Activated CD4-positive, alpha-beta T cell treated with anti-CD3 and anti-CD28 coated beads, Interleukin-2, amount 50 U/mL, for 16 hours (primary cell): ENCODE results near the gene UBAP2.
A peak's percentile ranks its signal among the peaks of the same experiment; 100 is the strongest.

Source experiments
- DNase-seq: peaks from one replicate; pipeline ENCODE4 v3.0.0-alpha.2; 2020

The UBAP2 gene

GRCh38 chr9:34048727-34049629 is at the start of gene UBAP2:
Gene UBAP2, minus strand, starts transcription at chr9:34048887. Its CDS starts 31,739 bp downstream, at chr9:34017148.
- DNase-seq = peak; percentile 97

DNA sequence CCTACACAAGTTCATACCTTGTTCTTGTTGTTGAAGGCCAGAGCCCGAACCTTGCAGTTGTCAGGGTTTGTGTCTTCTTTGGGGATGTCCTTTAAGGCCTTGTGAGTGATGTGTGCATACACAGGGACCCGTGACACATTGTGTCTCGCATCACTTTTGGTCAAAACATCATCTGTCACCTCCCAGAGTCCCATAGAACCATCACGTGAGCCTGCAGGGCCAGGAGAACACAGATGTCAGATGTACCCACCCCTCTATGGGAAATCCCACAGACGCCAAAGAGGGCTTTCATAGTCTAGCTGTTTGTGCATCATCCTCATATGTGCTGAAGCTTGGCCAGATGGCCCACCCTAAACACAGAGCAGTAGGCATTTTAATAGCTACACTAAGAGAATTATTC is 49.6 kb upstream of the UBAP2 start:
- DNase-seq = no peak

GRCh38 chr9:34097865-34098264 is 49.2 kb upstream of the UBAP2 start:
- DNase-seq = no peak

GRCh38 chr9:34096751-34097150 is 48.1 kb upstream of the UBAP2 start:
- DNase-seq = no peak

- DNase-seq = no peak
These were observed 44.9 kb upstream of the UBAP2 start for GRCh38 chr9:34093578-34093977.

- no peak for DNase-seq
These were observed 40.6 kb upstream of the UBAP2 start for GRCh38 chr9:34089311-34089710.

DNA sequence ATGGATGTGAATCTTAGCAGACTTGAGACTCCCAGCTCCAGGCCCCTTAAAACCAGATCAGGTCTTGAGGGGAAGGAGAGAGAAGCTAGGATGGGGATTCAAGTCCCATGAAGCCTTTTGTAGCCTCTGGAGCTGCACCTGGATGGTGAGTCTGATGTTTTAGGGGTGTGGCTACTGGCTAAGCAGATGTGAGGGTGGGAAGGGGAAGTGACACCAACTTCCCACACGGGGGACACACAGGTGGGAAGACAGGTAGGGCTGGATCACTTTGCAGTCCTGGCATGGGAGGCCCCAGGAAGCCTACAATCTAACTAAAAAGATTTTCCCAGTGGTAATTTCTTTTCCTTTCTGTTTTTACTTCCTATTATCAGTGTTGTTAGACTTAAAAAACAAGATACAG is 38.7 kb upstream of the UBAP2 start:
- DNase-seq = no peak

GRCh38 chr9:34086864-34087263 is 38.2 kb upstream of the UBAP2 start:
- DNase-seq = no peak

DNA sequence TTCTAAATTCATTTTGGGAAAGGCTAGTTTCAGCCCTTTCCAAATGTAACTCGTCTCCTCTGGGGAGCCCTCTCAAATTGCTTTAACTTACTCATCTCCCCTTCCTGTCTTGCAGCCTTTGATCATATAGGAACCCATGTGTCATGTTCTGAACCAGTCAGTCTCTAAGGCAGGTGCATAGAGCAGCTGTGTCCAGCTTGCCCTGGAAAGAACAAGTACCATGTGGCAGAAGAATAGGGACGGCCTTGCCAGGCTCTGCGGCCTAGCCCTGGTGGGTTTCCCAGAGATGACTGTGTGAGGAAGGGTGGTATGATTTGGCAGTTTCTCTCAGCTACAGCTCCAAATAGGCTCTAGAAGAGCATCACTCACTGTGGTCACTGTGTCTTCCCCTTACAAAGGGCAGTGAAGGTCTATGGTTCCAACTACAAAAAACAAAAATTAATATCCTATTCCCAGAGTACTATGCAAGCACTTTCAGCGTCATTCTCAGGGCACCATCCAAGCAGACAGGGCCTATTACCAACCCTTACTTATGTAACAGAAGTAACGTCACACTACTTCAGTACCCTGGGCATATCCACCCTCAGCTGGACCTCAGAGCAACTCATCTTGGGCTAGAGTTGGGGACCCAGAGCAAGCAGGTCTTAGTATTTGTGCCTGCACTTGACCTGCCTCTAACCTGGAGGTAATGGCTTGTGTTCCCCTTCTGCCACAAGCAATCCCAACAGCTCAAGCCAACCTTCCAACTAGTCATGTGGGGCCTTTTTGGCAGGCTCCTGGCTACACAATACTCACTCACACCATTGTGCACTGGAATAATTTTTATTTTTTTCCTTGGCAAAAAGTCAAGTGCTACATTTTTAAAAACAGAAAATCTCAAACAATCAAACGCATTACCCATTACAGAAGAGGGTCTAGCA is 37.2 kb upstream of the UBAP2 start:
- peak; percentile 24 for DNase-seq

DNA sequence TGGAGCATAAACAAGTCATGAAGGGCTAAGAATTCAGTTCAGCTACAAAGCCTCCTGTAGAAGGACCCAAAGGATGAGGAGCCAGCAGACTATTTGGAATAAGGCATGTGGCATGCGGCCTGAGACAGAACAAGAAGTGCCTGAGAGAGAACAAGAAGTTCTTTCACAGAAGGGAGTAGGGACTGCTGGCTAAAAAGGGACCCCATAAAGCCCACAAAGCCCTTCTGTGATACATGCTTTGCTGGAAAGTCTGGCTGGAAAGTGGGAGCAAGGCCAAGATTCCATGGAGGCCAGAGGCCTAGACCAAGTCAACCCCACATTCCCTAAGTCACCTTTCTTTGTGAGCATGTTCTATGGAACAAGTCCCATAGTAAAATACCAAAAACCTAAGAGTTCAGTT is 35.9 kb upstream of the UBAP2 start:
- no peak for DNase-seq

- no peak for DNase-seq
These were observed 30.5 kb upstream of the UBAP2 start for GRCh38 chr9:34079181-34079580.

DNA sequence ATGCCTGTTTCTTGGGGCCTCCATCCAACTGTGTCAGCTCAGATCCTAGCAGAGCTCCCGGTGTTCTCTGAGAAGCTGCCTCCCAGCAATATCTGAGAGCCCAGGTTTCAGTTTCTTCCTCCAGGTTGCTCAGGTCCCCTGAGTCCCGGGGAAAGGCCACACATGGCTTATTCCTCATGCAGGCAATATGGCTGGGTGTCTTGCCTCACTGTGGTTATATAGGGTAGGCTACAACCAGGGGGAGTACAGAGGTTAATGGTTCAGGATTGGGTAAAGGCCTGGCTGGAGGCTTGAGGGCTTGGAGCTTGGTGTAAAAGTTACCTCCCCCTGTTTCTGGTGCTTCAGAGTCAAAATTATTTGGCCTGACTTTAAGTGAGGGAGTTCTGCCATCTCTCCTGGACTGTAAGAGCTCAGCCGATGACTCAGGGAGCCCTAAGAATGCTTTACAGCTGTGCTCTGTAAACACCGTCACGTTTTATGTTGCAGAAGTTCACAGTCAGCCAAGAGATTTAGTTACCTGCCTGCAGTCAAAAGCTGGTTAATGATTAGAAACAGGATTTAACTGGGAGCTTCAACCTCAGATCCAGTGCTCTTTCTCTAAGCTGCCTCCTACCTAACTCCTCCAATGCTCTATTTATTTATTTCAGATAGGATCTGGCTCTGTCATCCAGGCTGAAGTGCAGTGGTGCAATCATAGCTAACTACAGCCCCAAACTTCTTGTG is 24.3 kb upstream of the UBAP2 start:
- no peak for DNase-seq

GRCh38 chr9:34072410-34072809 is 23.7 kb upstream of the UBAP2 start:
- no peak for DNase-seq

GRCh38 chr9:34070606-34071324 is 22.1 kb upstream of the UBAP2 start:
- no peak for DNase-seq

- DNase-seq = no peak
These were observed 21.1 kb upstream of the UBAP2 start for GRCh38 chr9:34069831-34070230.

- DNase-seq = no peak
These were observed 16.9 kb upstream of the UBAP2 start for GRCh38 chr9:34065541-34065940.

DNA sequence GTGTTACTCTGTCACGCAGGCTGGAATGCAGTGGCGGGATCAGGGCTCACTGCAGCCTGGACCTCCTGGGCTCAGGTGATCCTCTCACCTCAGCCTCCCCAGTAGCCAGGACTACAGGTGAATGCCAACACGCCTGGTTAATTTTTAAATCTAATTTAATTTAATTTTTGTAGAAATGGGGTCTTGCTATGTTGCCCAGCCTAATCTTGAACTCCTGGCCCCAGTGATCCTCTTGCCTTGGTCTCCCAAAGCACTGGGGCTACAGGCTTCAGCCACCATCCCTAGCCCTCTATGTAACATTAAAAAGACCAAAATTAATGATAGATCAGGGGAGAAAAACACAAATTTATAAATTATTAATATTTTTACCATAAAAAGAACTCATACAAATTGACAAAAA is 11.3 kb upstream of the UBAP2 start:
- no peak for DNase-seq

DNA sequence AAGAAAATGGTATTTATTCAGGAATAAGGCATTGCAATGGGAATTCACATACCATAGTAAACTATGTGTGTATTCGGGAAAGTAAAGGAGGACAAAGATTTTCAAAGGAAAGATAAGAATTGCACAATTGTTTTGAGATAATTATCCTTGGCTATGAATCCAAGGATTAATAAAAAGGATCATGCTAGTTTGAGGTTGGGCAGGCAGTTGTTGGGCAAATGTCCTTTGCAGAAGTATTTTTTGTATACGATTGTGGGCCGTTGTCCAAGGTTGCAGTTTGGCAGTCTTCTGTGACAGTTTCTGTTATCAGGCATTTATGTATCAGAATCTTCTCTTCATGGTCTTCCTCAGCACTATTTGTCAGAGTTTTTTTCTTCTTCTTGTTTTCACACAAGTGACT is 10.6 kb upstream of the UBAP2 start:
- DNase-seq = no peak

DNA sequence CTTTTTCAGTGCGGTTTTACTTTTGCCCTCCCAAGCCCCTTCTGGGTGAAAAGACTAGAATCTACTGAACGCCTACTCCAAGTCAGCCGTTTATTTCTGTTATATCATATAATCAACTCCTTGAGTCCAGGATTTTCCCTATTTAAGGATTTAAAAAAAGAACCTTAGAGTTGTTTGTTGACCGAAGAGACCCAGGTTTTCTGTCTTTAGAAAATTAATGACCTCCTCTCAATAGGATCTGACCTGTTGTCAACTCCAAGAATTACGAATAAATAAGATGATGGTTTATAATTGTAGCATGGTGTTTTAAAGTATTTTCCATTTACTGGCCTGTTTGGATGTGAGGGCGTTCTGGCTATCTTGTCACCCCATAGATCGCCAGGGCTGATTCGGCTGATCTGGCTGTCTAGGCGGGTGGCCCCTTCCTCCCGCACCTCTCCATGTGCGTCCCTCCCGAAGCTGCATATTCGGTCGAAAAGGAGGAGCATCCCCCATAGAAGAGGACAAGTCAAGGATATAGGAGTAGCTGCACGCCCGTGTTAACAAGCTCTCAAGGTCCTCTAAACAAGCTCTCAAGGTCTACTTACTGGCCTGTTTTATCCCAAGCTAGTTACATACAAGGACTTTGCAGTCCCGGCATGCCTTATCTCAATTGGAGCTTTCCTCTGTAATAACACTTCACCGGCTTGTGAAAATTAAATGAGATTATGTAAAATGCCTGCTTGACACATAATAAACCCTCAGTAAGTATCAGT is 1.1 kb upstream of the UBAP2 start:
- no peak for DNase-seq

DNA sequence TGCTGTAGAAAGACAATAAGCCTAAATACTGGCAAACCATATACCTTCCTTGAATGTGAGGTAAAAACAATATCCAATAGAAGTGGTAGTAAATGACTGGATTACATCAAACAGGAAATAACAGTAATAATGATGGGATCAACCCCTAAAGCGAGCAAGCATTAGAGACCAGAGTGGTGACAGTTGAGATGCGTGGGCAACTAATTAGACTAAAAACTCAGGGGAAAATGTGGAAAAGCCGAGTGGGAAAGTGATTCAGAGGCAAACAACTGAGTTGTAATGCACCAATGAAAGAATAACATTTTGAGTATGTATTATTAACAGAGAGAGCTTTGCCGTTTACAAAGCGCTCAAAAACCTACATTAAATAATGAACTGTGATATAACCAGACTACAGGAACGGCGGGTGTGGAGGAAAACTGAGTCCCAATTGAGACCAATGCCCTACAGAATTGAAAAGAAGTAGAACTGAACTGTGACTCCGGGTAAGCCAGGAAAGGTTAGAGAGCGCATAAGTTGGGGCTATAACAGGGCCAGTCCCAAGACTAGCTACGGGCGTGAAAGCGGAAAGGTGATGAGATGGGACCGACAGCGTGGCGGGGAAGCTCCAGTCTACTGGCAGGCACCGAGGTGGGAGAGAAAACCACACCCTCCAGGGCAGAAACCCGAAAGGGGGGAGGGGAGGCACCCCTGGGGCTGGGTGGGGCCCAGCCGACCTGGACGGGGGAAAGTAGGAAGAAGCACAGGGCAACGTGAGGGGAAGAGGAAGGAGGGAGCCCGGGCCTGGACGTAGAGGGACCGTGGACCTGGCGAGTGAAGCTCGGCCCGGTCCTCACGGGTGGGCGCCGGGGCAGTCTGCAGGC is 592 bp downstream of the UBAP2 start:
- peak; percentile 75 for DNase-seq
